GM10847 (cell line): Measurements from ENCODE around the gene MLH1.

Experiments used
- POLR2A ChIP-seq: IDR thresholded peaks from 2 replicates; pipeline ENCODE4 v1.6.1; 2011; ENCODE audit not compliant: insufficient read length; ENCODE audit errors: extremely low read depth

MLH1 gene

GRCh38 chr3:36969540-36970432 is 23.5 kb upstream of the MLH1 start:
- no peak for TF ChIP-seq POLR2A

- TF ChIP-seq POLR2A: no peak
These were observed 21.2 kb upstream of the MLH1 start for GRCh38 chr3:36972163-36972562.

- TF ChIP-seq POLR2A: no peak
These were observed 20.2 kb upstream of the MLH1 start for GRCh38 chr3:36973139-36973538.

GRCh38 chr3:36981006-36981405 is 12.3 kb upstream of the MLH1 start:
- no peak for TF ChIP-seq POLR2A

GRCh38 chr3:36988356-36988755 is 5.0 kb upstream of the MLH1 start:
- TF ChIP-seq POLR2A: no peak

GRCh38 chr3:36989005-36989404 is 4.3 kb upstream of the MLH1 start:
- TF ChIP-seq POLR2A: no peak

- no peak for TF ChIP-seq POLR2A
These were observed 3.8 kb upstream of the MLH1 start for GRCh38 chr3:36989568-36989967.

- TF ChIP-seq POLR2A: no peak
These were observed 2.2 kb upstream of the MLH1 start for GRCh38 chr3:36991147-36991546.

- no peak for TF ChIP-seq POLR2A
These were observed 1.2 kb upstream of the MLH1 start for GRCh38 chr3:36991923-36992805.

- TF ChIP-seq POLR2A: peak; percentile 89
These were observed 452 bp upstream of the MLH1 start, which contains the start of gene EPM2AIP1 for GRCh38 chr3:36992806-36993325. Gene EPM2AIP1 (minus strand): TSS chr3:36993131. CDS start chr3:36993077, 54 bp downstream.

- no peak for TF ChIP-seq POLR2A
These were observed 21.3 kb downstream of the MLH1 start for GRCh38 chr3:37014620-37015019.

GRCh38 chr3:37015642-37016041 is 22.3 kb downstream of the MLH1 start:
- TF ChIP-seq POLR2A: no peak

GRCh38 chr3:37016903-37017302 is 23.6 kb downstream of the MLH1 start:
- TF ChIP-seq POLR2A: no peak

- TF ChIP-seq POLR2A: no peak
These were observed 24.4 kb downstream of the MLH1 start for GRCh38 chr3:37017683-37018082.

GRCh38 chr3:37024092-37024491 is 30.8 kb downstream of the MLH1 start:
- TF ChIP-seq POLR2A: no peak
